HL-60 (cell line): Measurements from ENCODE around the gene RHOJ.

Experiments
- DNase-seq, 2 experiments: peaks; one replicate each; pipeline ENCODE4 v3.0.0-alpha.2; 2010 to 2020; ENCODE audit warnings: low read depth in 1 of 2, low spot score in 1 of 2
- H3K27ac ChIP-seq: fragments of 250-450 bp; sonication (Bioruptor Pico); replicated peaks from 2 replicates; pipeline ENCODE4 v1.5.1; 2020; ENCODE audit warnings: mild to moderate bottlenecking, moderate library complexity
- H3K27me3 ChIP-seq: fragments of 250-450 bp; sonication (Bioruptor Pico); 2 replicates; pipeline ENCODE4 v1.5.1; 2021; ENCODE audit warnings: mild to moderate bottlenecking, moderate library complexity; ENCODE audit not compliant: insufficient read depth, poor library complexity, severe bottlenecking
- H3K4me3 ChIP-seq: replicated peaks from 2 replicates; pipeline ENCODE4 v1.5.1; 2011; ENCODE audit warnings: mild to moderate bottlenecking, control low read depth, low read length; ENCODE audit not compliant: insufficient read depth
- CTCF ChIP-seq: IDR thresholded peaks from one replicate; pipeline ENCODE4 v1.5.1; 2011; ENCODE audit warnings: low read length, control low read depth, inconsistent platforms; ENCODE audit not compliant: insufficient read depth
- GABPA ChIP-seq: IDR thresholded peaks from 2 replicates; pipeline ENCODE4 v1.6.1; 2012; ENCODE audit warnings: low read depth
- POLR2AphosphoS5 ChIP-seq: IDR thresholded peaks from 2 replicates; pipeline ENCODE4 v1.6.1; 2012; ENCODE audit warnings: low read depth
- REST ChIP-seq: IDR thresholded peaks from 2 replicates; pipeline ENCODE4 v1.6.1; 2012; ENCODE audit warnings: low read depth; ENCODE audit not compliant: insufficient replicate concordance
- SPI1 ChIP-seq: IDR thresholded peaks from 2 replicates; pipeline ENCODE4 v1.6.1; 2012; ENCODE audit warnings: low read depth, mild to moderate bottlenecking, borderline replicate concordance

The RHOJ gene

GRCh38 chr14:63209160-63209559 lies 4.9 kb downstream of the RHOJ start:
- Histone ChIP-seq H3K4me3 (no peak overlapping the region), H3K27me3 (no peaks in the 10 kb centered on the region), H3K27ac (no peak overlapping the region)
- no peak for DNase-seq
- TF ChIP-seq POLR2AphosphoS5 (no peak), GABPA (no peak), CTCF (no peak), SPI1 (no peak), REST (no peak)

GRCh38 chr14:63210812-63211211 lies 6.6 kb downstream of the RHOJ start:
- Histone ChIP-seq H3K4me3 (no peak overlapping the region), H3K27ac (no peak overlapping the region), H3K27me3 (no peaks in the 10 kb centered on the region)
- DNase-seq: no peak
- TF ChIP-seq POLR2AphosphoS5 (no peak), SPI1 (no peak), CTCF (no peak), REST (no peak), GABPA (no peak)

- no peak overlapping the region for H3K4me3 ChIP-seq
- no peak overlapping the region for H3K27ac ChIP-seq
- no peak for TF ChIP-seq SPI1
- no peak for TF ChIP-seq POLR2AphosphoS5
- no peak for TF ChIP-seq GABPA
- TF ChIP-seq CTCF: no peak
- TF ChIP-seq REST: no peak
- no peak for DNase-seq
- H3K27me3 ChIP-seq: no peaks in the 10 kb centered on the region
These were observed 8.0 kb downstream of the RHOJ start for GRCh38 chr14:63212209-63212608.
